Measurements from ENCODE around the gene ZSCAN4.

The ZSCAN4 gene

DNA sequence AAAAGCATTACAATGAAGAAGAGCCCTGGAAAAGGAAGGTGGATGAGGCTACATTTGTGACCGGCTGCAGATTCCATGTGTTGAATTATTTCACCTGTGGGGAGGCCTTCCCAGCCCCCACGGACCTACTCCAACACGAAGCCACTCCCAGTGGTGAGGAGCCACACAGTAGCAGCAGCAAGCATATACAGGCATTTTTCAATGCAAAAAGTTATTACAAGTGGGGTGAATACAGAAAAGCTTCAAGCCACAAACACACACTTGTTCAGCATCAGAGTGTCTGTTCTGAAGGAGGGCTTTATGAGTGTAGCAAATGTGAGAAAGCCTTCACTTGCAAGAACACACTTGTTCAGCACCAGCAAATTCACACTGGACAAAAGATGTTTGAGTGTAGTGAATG is 18.0 kb downstream of the ZSCAN4 start:
- DNase-seq, result no peak

DNA sequence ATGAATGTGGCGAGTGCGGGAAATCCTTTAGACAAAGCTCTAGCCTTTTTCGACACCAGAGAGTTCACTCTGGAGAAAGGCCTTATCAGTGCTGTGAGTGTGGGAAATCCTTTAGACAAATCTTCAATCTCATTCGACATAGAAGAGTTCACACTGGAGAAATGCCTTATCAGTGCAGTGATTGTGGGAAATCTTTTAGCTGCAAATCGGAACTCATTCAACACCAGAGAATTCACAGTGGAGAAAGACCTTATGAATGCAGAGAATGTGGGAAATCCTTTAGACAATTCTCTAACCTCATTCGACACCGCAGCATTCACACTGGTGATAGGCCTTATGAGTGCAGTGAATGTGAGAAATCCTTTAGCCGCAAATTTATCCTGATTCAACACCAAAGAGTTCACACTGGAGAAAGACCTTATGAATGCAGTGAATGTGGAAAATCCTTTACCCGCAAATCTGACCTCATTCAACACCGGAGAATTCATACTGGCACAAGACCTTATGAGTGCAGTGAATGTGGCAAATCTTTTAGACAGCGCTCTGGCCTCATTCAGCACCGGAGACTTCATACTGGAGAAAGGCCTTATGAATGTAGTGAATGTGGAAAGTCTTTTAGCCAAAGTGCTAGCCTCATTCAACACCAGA is 18.8 kb downstream of the ZSCAN4 start:
- no peak for DNase-seq

DNA sequence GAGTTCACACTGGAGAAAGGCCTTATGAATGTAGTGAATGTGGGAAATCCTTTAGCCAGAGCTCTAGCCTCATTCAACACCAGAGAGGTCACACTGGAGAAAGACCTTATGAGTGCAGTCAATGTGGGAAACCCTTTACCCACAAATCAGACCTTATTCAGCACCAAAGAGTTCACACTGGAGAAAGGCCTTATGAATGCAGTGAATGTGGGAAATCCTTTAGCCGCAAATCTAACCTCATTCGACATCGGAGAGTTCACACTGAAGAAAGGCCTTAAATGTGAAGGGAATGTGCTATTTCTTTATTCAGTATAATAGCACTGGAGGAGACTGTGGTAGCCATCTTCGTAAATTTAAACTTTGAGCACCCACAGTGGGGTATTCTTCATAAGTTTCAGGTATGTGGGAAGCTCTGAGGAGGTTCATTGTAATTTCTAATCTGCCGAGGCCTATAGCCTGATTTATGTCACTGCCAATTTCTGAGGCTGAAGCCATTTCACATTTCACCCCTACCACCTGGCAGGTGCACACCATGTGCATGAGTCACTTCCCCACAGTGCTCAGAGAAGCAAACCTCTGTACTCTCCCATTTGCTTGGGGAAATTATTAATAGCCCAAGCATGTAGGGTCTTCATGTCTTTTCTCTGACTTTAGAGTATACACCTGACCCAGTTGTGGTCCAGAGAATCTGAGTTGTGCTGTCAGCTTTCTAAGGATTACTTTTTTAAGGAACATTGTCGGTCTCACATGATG is 19.5 kb downstream of the ZSCAN4 start:
- DNase-seq, result no peak

DNA sequence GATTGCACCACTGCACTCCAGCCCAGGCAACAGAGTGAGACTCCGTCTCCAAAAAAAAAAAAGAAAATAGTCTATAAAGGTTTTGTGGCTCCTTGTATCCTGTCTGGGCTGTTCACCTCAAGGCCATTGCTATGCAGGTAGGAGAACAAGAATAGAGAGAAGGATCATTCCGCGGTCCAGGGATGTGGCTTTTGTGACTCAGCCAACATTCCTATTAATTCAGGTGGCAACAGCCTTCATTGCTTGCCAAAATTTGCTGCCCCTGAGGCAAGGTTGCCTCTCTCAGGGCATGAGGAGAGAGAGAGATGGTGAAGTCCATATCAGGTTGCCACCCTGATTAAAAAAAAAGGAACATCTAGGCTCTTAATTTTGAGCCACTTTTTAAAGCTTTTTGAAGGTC is 21.0 kb downstream of the ZSCAN4 start:
- no peak for DNase-seq

DNA sequence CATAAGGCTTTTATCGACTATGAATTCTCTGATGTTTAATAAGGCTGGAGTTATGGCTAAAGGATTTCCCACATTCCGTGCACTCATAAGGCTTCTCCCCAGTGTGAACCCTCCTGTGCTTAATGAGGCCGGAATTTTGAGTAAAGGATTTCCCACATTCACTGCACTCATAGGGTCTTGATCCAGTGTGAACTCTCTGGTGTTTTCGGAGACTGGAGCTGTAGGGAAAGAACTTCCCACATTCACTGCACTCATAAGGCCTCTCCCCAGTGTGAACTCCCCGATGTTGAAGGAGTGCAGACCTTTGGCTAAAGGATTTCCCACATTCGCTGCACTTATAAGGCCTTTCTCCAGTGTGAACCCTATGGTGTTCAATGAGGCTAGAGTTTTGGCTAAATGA is 32.9 kb downstream of the ZSCAN4 start:
- DNase-seq, result no peak

DNA sequence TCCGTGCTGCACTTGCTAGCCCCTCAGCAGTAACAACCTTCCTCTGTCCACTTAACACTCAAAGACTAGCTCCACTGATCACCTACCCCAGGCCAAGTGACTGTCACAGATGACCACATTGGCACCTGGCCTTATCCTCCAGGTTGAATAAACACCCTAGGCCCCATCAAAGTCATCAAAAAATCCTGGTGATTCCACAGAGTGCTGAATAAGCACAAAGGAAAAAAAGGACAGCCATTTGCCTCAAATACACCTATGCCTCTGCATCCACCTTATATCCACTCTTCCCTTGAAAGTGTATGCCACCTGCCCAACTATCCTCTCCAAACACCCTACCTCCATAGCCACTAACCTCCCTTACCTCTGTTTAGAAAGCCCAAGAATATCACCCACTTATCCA is 37.6 kb downstream of the ZSCAN4 start:
- no peak for DNase-seq

DNA sequence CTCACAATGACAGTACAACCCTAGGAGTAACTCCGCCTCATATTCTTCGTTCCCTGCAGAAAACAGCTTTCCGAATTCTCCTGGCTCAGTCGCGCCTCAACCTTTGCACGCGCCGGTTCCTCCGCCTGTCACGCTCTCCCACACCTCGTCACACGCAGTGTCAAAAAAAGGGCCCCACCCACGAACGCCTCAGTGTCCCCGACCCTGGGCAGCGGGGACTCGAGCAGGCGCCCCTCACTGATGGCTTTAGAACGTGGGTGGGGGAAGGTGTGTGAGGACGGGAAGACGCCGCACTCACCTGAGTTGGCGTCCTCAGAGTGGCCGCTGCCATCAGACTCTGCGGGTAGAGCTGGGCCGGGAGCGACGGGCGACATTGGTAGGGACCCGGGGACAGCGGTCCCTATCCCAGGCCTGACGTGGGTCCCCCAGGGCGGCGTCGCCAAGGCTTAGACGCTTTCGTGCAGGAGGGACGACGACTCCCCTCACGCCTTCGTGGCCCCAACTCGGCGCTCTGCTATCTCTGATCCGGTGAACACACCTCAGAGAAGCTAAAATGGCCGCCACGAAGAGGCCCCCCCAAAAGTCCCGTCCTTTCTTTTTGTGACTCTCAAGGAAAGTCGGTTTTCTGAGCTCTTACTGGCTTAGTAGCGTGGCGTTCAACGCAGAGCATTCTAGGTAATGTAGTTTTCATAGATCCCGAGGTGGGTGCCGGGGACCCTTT is 40.1 kb downstream of the ZSCAN4 start, which contains the start of gene ZNF154:
Gene ZNF154 (minus strand): TSS at position 564 of the 721 bp plus-strand sequence. CDS start 233 bp downstream, at position 331.
- DNase-seq, result no peak

DNA sequence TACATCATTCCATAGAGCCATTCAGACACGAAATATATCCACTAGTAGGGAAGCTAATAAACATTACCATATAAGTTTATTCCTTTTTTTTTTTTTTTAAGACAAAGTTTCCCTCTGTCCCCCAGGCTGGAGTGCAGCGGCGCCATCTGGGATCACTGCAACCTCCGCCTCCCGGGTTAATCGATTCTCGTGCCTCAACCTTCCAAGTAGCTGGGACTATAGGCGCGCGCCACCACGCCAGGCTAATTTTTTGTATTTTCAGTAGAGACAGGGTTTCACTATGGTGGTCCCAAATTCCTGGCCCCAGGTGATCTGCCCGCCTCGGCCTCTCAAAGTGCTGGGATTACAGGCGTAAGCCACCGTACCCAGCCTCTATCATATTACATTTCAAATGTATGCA is 40.9 kb downstream of the ZSCAN4 start:
- DNase-seq, result no peak

DNA sequence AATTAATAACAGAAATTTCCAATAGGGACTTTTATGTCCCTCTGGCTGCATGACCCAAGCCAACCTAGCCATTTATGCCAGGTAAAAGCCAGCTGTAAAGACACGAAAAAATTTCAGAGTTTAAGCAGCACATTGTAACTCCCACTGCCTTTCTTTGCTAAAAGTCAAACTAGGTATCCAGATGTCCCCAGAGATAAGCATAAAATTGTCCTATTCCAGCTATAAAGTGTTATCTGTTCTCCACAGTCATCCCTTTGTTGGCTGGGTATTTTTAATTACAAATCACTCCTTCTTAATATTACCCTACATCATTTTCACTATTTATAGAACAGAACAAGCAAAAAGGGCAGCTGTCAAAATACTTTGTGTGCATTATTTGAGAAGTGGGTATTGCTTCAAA is 43.5 kb downstream of the ZSCAN4 start:
- no peak for DNase-seq

DNA sequence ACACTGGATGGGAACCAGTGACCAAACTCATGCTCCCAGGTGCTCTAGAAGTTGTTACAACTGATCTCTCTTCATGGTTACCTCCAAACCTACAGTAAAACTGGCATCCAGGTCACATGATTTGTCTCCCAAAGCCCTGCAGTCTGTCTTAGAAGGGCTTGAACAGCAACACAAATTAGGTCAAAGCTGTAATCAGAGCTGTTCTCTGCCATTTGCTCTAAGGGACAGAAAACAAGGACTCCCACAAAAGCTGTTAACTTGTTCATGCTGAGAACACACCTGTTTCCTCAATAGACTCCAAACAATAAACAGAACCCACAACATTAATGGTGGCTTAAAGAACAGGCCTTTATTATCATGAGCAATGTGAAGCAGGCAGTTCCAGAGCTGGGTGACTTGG is 50.7 kb downstream of the ZSCAN4 start:
- no peak for DNase-seq

DNA sequence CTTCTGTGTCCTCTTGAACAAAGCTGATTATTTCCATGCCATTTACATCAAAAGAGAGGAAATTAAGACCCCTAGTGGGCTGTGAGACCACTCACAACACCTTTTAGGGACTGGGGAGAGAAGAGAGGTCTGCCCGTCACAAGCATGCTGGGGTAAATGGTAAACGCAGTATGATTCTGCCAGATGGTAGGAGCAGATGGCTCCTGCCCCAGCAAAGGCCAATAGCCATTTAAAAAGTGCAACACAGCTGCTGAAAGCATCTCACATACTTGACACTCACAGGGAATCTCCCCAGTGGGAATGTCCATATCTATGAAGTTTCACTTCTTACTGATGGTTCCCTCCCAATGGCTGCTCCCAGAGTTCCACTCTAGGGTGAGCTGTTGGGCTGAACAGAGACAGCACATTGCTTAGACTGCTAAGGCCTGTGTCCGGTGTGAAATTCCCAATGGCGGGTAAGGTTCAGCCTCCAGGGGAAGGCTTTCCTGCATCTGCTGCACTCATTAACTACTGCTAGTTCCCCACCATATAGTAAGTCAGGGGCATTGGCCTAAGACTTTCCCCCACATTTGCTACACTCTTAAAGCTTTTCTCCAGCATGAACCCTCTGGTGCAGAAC is 51.3 kb downstream of the ZSCAN4 start:
- no peak for DNase-seq

DNA sequence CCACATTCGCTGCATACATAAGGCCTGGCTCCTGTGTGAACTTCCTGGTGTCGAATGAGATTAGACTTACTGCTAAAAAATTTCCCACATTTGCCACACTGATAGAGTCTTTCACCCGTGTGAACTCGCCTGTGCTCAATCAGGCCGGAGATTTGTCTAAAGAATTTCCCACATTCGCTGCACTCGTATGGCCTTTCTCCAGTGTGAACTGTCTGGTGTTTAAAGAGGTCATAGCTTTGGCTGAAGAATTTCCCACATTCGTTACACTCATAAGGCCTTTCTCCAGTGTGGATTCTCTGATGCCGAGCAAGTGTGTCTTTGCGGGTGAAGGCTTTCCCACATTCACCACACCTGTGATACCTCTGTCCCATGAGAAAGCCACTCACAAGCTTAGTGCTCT is 52.1 kb downstream of the ZSCAN4 start:
- no peak for DNase-seq
